ENCODE results near the gene POLR2A.

The POLR2A gene

GRCh38 chr17:7464081-7464480 lies 20.1 kb upstream of the POLR2A start:
- DNase-seq: no peak
- H4K12ac ChIP-seq (ENCODE audit: low read depth, low read length): no peak overlapping the region
- H3K23ac ChIP-seq (ENCODE audit: low read length): no peak overlapping the region
- no peak overlapping the region for H2BK12ac ChIP-seq (ENCODE audit: low read length)
- no peaks in the 10 kb centered on the region for H3K9me3 ChIP-seq (ENCODE audit: insufficient read depth, low read depth, low read length)
- no peak overlapping the region for H3K18ac ChIP-seq (ENCODE audit: low read length)
- H3K4me2 ChIP-seq (ENCODE audit: low read length): no peak overlapping the region
- no peaks in the 10 kb centered on the region for H3K27me3 ChIP-seq (ENCODE audit: insufficient read depth, low read length)
- WGBS (ENCODE audit: extremely low coverage, insufficient coverage, insufficient read length): no CpG with 5 or more reads among the region's 9 CpGs
- no peak overlapping the region for H4K91ac ChIP-seq (ENCODE audit: low read depth, low read length)
- no peak overlapping the region for H4K8ac ChIP-seq (ENCODE audit: low read depth, low read length)
- H3K14ac ChIP-seq (ENCODE audit: low read length): no peak overlapping the region
- no peak overlapping the region for H2BK5ac ChIP-seq (ENCODE audit: low read depth, low read length, poor library complexity)
- no peak overlapping the region for H3K4me3 ChIP-seq (ENCODE audit: low read depth, low read length)
- H3K79me2 ChIP-seq (ENCODE audit: control insufficient read depth, insufficient read depth, low read length, poor library complexity): no peaks in the 10 kb centered on the region
- peaks cover 38 to 39% of the 10 kb centered on the region in 2 experiments for H3K36me3 ChIP-seq (ENCODE audit: control insufficient read depth in 1 of 2, insufficient read depth in 2 of 2, low read length in 2 of 2)
- H3K27ac ChIP-seq (ENCODE audit: low read depth, low read length): no peak overlapping the region
- H3K79me1 ChIP-seq (ENCODE audit: low read length): no peaks in the 10 kb centered on the region
- no peak overlapping the region for H2AFZ ChIP-seq (ENCODE audit: insufficient read depth, low read length, poor library complexity)
- no peak overlapping the region for H3K4ac ChIP-seq (ENCODE audit: low read depth, low read length)
- no peak overlapping the region for H2BK120ac ChIP-seq (ENCODE audit: insufficient read depth, low read length, poor library complexity)
- no peak overlapping the region for H2AK5ac ChIP-seq (ENCODE audit: low read length)
- peaks cover under 1 to 4% of the 10 kb centered on the region in 2 experiments for H3K4me1 ChIP-seq (ENCODE audit: control insufficient read depth in 1 of 2, insufficient read depth in 2 of 2, low read length in 2 of 2)
- H3K9ac ChIP-seq (ENCODE audit: low read length): no peak overlapping the region

- Histone ChIP-seq H2BK5ac (ENCODE audit: low read depth, low read length, poor library complexity) (no peak overlapping the region), H3K27ac (ENCODE audit: low read depth, low read length) (no peak overlapping the region), H3K27me3 (ENCODE audit: insufficient read depth, low read length) (no peaks in the 10 kb centered on the region), H4K91ac (ENCODE audit: low read depth, low read length) (no peak overlapping the region), H3K9me3 (ENCODE audit: insufficient read depth, low read depth, low read length) (no peaks in the 10 kb centered on the region), H3K18ac (ENCODE audit: low read length) (no peak overlapping the region), H4K8ac (ENCODE audit: low read depth, low read length) (no peak overlapping the region), H2AK5ac (ENCODE audit: low read length) (no peak overlapping the region), H3K14ac (ENCODE audit: low read length) (no peak overlapping the region), H3K36me3 (ENCODE audit: control insufficient read depth in 1 of 2, insufficient read depth in 2 of 2, low read length in 2 of 2) (peaks cover 38 to 39% of the 10 kb centered on the region in 2 experiments), H2AFZ (ENCODE audit: insufficient read depth, low read length, poor library complexity) (no peak overlapping the region), H3K9ac (ENCODE audit: low read length) (no peak overlapping the region), H3K4me2 (ENCODE audit: low read length) (no peak overlapping the region), H3K4me1 (ENCODE audit: control insufficient read depth in 1 of 2, insufficient read depth in 2 of 2, low read length in 2 of 2) (peaks cover 3 to 7% of the 10 kb centered on the region in 2 experiments), H3K79me1 (ENCODE audit: low read length) (no peaks in the 10 kb centered on the region), H2BK12ac (ENCODE audit: low read length) (no peak overlapping the region), H3K4ac (ENCODE audit: low read depth, low read length) (no peak overlapping the region), H3K79me2 (ENCODE audit: control insufficient read depth, insufficient read depth, low read length, poor library complexity) (no peaks in the 10 kb centered on the region), H3K23ac (ENCODE audit: low read length) (no peak overlapping the region), H3K4me3 (ENCODE audit: low read depth, low read length) (no peak overlapping the region), H4K12ac (ENCODE audit: low read depth, low read length) (no peak overlapping the region), H2BK120ac (ENCODE audit: insufficient read depth, low read length, poor library complexity) (no peak overlapping the region)
- no peak for DNase-seq
- WGBS (ENCODE audit: extremely low coverage, insufficient coverage, insufficient read length): no CpG with 5 or more reads among the region's 33 CpGs
Measured at GRCh38 chr17:7465597-7466275, 18.4 kb upstream of the POLR2A start.

- Histone ChIP-seq H4K91ac (ENCODE audit: low read depth, low read length) (no peak overlapping the region), H2BK5ac (ENCODE audit: low read depth, low read length, poor library complexity) (no peak overlapping the region), H2AFZ (ENCODE audit: insufficient read depth, low read length, poor library complexity) (no peak overlapping the region), H3K4ac (ENCODE audit: low read depth, low read length) (no peak overlapping the region), H2BK12ac (ENCODE audit: low read length) (no peak overlapping the region), H3K27ac (ENCODE audit: low read depth, low read length) (no peak overlapping the region), H3K18ac (ENCODE audit: low read length) (peak overlapping the region; percentile 25), H2BK120ac (ENCODE audit: insufficient read depth, low read length, poor library complexity) (no peak overlapping the region), H3K36me3 (ENCODE audit: control insufficient read depth in 1 of 2, insufficient read depth in 2 of 2, low read length in 2 of 2) (peaks cover 38 to 39% of the 10 kb centered on the region in 2 experiments), H2AK5ac (ENCODE audit: low read length) (no peak overlapping the region), H3K9me3 (ENCODE audit: insufficient read depth, low read depth, low read length) (no peaks in the 10 kb centered on the region), H3K23ac (ENCODE audit: low read length) (no peak overlapping the region), H3K14ac (ENCODE audit: low read length) (no peak overlapping the region), H3K79me2 (ENCODE audit: control insufficient read depth, insufficient read depth, low read length, poor library complexity) (no peaks in the 10 kb centered on the region), H4K8ac (ENCODE audit: low read depth, low read length) (no peak overlapping the region), H3K4me3 (ENCODE audit: low read depth, low read length) (no peak overlapping the region), H3K79me1 (ENCODE audit: low read length) (no peaks in the 10 kb centered on the region), H3K27me3 (ENCODE audit: insufficient read depth, low read length) (no peaks in the 10 kb centered on the region), H3K4me2 (ENCODE audit: low read length) (no peak overlapping the region), H3K9ac (ENCODE audit: low read length) (no peak overlapping the region), H4K12ac (ENCODE audit: low read depth, low read length) (no peak overlapping the region), H3K4me1 (ENCODE audit: control insufficient read depth in 1 of 2, insufficient read depth in 2 of 2, low read length in 2 of 2) (peaks cover 3 to 7% of the 10 kb centered on the region in 2 experiments)
- no peak for DNase-seq
- no CpG with 5 or more reads among the region's 9 CpGs for WGBS (ENCODE audit: extremely low coverage, insufficient coverage, insufficient read length)
Measured at GRCh38 chr17:7466318-7466638, 17.9 kb upstream of the POLR2A start.

GRCh38 chr17:7466639-7467341 lies 17.4 kb upstream of the POLR2A start:
- Histone ChIP-seq H3K4me1 (ENCODE audit: control insufficient read depth in 1 of 2, insufficient read depth in 2 of 2, low read length in 2 of 2) (peaks cover 3 to 7% of the 10 kb centered on the region in 2 experiments), H3K9me3 (ENCODE audit: insufficient read depth, low read depth, low read length) (no peaks in the 10 kb centered on the region), H2BK5ac (ENCODE audit: low read depth, low read length, poor library complexity) (no peak overlapping the region), H4K12ac (ENCODE audit: low read depth, low read length) (no peak overlapping the region), H3K36me3 (ENCODE audit: control insufficient read depth in 1 of 2, insufficient read depth in 2 of 2, low read length in 2 of 2) (peaks cover 38 to 39% of the 10 kb centered on the region in 2 experiments), H3K9ac (ENCODE audit: low read length) (no peak overlapping the region), H3K18ac (ENCODE audit: low read length) (peak overlapping the region; percentile 25), H3K79me2 (ENCODE audit: control insufficient read depth, insufficient read depth, low read length, poor library complexity) (no peaks in the 10 kb centered on the region), H3K27ac (ENCODE audit: low read depth, low read length) (no peak overlapping the region), H3K4me2 (ENCODE audit: low read length) (no peak overlapping the region), H3K27me3 (ENCODE audit: insufficient read depth, low read length) (no peaks in the 10 kb centered on the region), H2AK5ac (ENCODE audit: low read length) (no peak overlapping the region), H3K4me3 (ENCODE audit: low read depth, low read length) (no peak overlapping the region), H4K8ac (ENCODE audit: low read depth, low read length) (no peak overlapping the region), H3K79me1 (ENCODE audit: low read length) (no peaks in the 10 kb centered on the region), H3K14ac (ENCODE audit: low read length) (no peak overlapping the region), H3K23ac (ENCODE audit: low read length) (no peak overlapping the region), H4K91ac (ENCODE audit: low read depth, low read length) (no peak overlapping the region), H2BK120ac (ENCODE audit: insufficient read depth, low read length, poor library complexity) (no peak overlapping the region), H2AFZ (ENCODE audit: insufficient read depth, low read length, poor library complexity) (no peak overlapping the region), H2BK12ac (ENCODE audit: low read length) (no peak overlapping the region), H3K4ac (ENCODE audit: low read depth, low read length) (no peak overlapping the region)
- no CpG with 5 or more reads among the region's 16 CpGs for WGBS (ENCODE audit: extremely low coverage, insufficient coverage, insufficient read length)
- no peak for DNase-seq
